CD4-positive, alpha-beta T cell (primary cell): Measurements from ENCODE around the gene FAM76A. TPM values are rescaled to one million over a fixed set of nuclear protein-coding genes. Genes with fewer than 3 reads are reported as not detected.
A peak's percentile ranks its signal among the peaks of the same experiment; 100 is the strongest.

Source experiments
- ATAC-seq: fragments of 200-7000 bp; cut with Tn5 transposase; one replicate; pipeline ENCODE4 v1.10.0; 2022; ENCODE audit warnings: mild to moderate bottlenecking; ENCODE audit not compliant: poor library complexity
- CTCF ChIA-PET: fragments of 350-600 bp; sonication (Branson Sonifier 250); formaldehyde crosslinking; loops from one replicate; lab custom pipeline; 2021; ENCODE audit warnings: antibody characterized with exemption, inconsistent platforms; lab: Charles Lee
- POLR2A ChIA-PET: fragments of 350-600 bp; sonication (Branson Sonifier 250); formaldehyde crosslinking; loops from one replicate; lab custom pipeline; 2021; ENCODE audit warnings: antibody characterized with exemption, inconsistent platforms; lab: Charles Lee
- DNase-seq, 14 experiments: peaks; one replicate each; pipeline ENCODE4 v3.0.0-alpha.2; 2013 to 2020; ENCODE audit warnings: mixed read lengths in 2 of 14
- H3K27ac ChIP-seq, 2 donors: one replicate each; pipeline versions ENCODE4 v1.5.1 to v1.7.0; 2013; ENCODE audit warnings: low read length in 2 of 2, low read depth in 1 of 2, mild to moderate bottlenecking in 1 of 2
- H3K27me3 ChIP-seq, 2 experiments: 1 replicate in 1 of 2; 2 replicates in 1 of 2; pipeline versions ENCODE4 v1.6.1 to v1.7.0; 2013; ENCODE audit warnings: low read length in 2 of 2, control low read depth in 1 of 2, mild to moderate bottlenecking in 1 of 2, moderate library complexity in 1 of 2; ENCODE audit not compliant: insufficient read depth in 2 of 2, control insufficient read depth in 1 of 2
- H3K36me3 ChIP-seq: one replicate; pipeline ENCODE4 v1.6.1; 2013; ENCODE audit warnings: low read length, control low read depth; ENCODE audit not compliant: insufficient read depth
- H3K4me1 ChIP-seq: one replicate; pipeline ENCODE4 v1.6.1; 2013; ENCODE audit warnings: low read length, control low read depth; ENCODE audit not compliant: insufficient read depth
- H3K4me3 ChIP-seq: one replicate; pipeline ENCODE4 v1.5.1; 2013; ENCODE audit warnings: mild to moderate bottlenecking, low read length, moderate library complexity
- H3K9me3 ChIP-seq, 2 experiments: 1 replicate in 1 of 2; 2 replicates in 1 of 2; pipeline versions ENCODE4 v1.6.1 to v1.7.0; 2013; ENCODE audit warnings: low read length in 2 of 2, mild to moderate bottlenecking in 2 of 2, control low read depth in 1 of 2, moderate library complexity in 1 of 2; ENCODE audit not compliant: control insufficient read depth in 1 of 2, insufficient read depth in 1 of 2
- H3K27ac Mint-ChIP-seq: one replicate; pipeline ENCODE4 v1.8.0; 2020; ENCODE audit warnings: mixed read lengths
- H3K27me3 Mint-ChIP-seq: one replicate; pipeline ENCODE4 v1.8.0; 2021; ENCODE audit warnings: mixed read lengths
- H3K36me3 Mint-ChIP-seq: one replicate; pipeline ENCODE4 v1.8.0; 2021; ENCODE audit warnings: low read depth, mixed read lengths
- H3K4me1 Mint-ChIP-seq: one replicate; pipeline ENCODE4 v1.8.0; 2021; ENCODE audit warnings: low read depth, mixed read lengths
- H3K4me3 Mint-ChIP-seq: one replicate; pipeline ENCODE4 v1.8.0; 2020; ENCODE audit warnings: mild to moderate bottlenecking, mixed read lengths
- H3K9me3 Mint-ChIP-seq: one replicate; pipeline ENCODE4 v1.8.0; 2020; ENCODE audit warnings: mixed read lengths
- CTCF ChIP-seq: fragments of 200-600 bp; IDR thresholded peaks from one replicate; pipeline ENCODE4 v1.8.0; 2022; ENCODE audit warnings: antibody characterized with exemption, mild to moderate bottlenecking
- intact Hi-C, 2 experiments: fragments of 100-400 bp; cut with DNase I in 1 of 2; cut with micrococcal nuclease in 1 of 2; formaldehyde crosslinking; loops; one replicate each; pipeline versions ENCODE4 v1.15.1 to v1.9.0; 2023 to 2025; cut with DNase I, micrococcal nuclease
- polyA plus RNA-seq, 2 donors: library from polyadenylated mRNA; unstranded; fragments of 120-200 nt; gene quantifications; one replicate each; pipeline ENCODE4 v1.2.1, GENCODE V29; 2013
- total RNA-seq, 174 experiments: library from RNA in 2 of 174; stranded (reverse) in 2 of 174; gene quantifications; one replicate each; pipeline ENCODE4 v1.2.3 and lab custom pipeline; 2021 to 2026

Gene FAM76A
- 10 to 100 TPM; 26.0 to 28.7 TPM for total RNA-seq
- polyA plus RNA-seq (2013, experiment 1 of 2), result 14.4 TPM
- 15.0 TPM for polyA plus RNA-seq (2013, experiment 2 of 2)
- 2.6 to 46.4 (median 30.8) reads per million in 172 experiments for total RNA-seq (lab: John Stamatoyannopoulos, UW)

GRCh38 chr1:27725374-27726172 lies at the start of gene FAM76A:
Gene FAM76A (plus strand): TSS chr1:27725961. CDS start chr1:27726081, 120 bp downstream.
- peak; percentile 60 for TF ChIP-seq CTCF
- Mint-ChIP-seq H3K27me3 (no peaks in the 10 kb centered on the region), H3K4me3 (peak within 1 kb of the TSS; percentile 85), H3K36me3 (peaks cover 26% of the 10 kb centered on the region), H3K9me3 (no peaks in the 10 kb centered on the region), H3K4me1 (peaks cover 24% of the 10 kb centered on the region), H3K27ac (peak within 1 kb of the TSS; percentile 89)
- Histone ChIP-seq H3K36me3 (peaks cover 17% of the 10 kb centered on the region), H3K9me3 (no peaks in the 10 kb centered on the region), H3K27me3 (no peaks in the 10 kb centered on the region), H3K27ac (peak within 1 kb of the TSS; percentile 82 to 85), H3K4me1 (peaks cover 19% of the 10 kb centered on the region), H3K4me3 (peak within 1 kb of the TSS; percentile 74)
- CTCF ChIA-PET, result interaction anchor here (0.6 to 2.8 kb wide), 15 partner anchors 10 to 628 kb away, joined by 3 to 44 read pairs (median 4); partner anchors contain the start of genes AHDC1, IFI6 and STX12
- DNase-seq (peak; percentile 99 to 100 (median 99)), ATAC-seq (peak; percentile 92)
- intact Hi-C loops, result loop anchor here (1.0 to 10.0 kb wide), 8 partner anchors 47 to 493 kb away; partner anchors contain the start of genes EYA3 (in 1 of the 2), IFI6 (in 1 of the 2), PPP1R8 (in 1 of the 2) and STX12 (in 1 of the 2)
- POLR2A ChIA-PET, result interaction anchor here (0.7 to 1.9 kb wide), 31 partner anchors 12 to 1457 kb away, joined by 3 to 58 read pairs (median 4); partner anchors contain the start of genes GPATCH3, IFI6, MED18 and PPP1R8

GRCh38 chr1:27676410-27676809 lies 49.4 kb upstream of the FAM76A start:
- H3K4me3 Mint-ChIP-seq, result no peak overlapping the region

More at GRCh38 chr1:27676410-27676809, 49.4 kb upstream of the FAM76A start:
- no peak for DNase-seq
- intact Hi-C loops, result no loop called here
- no peak for ATAC-seq
- Histone ChIP-seq H3K4me1 (peaks cover 14% of the 10 kb centered on the region), H3K36me3 (no peaks in the 10 kb centered on the region), H3K4me3 (no peak overlapping the region), H3K9me3 (peaks cover 12 to 13% of the 10 kb centered on the region in 2 experiments), H3K27ac (no peak overlapping the region), H3K27me3 (no peaks in the 10 kb centered on the region)
- peaks cover 14% of the 10 kb centered on the region for H3K4me1 Mint-ChIP-seq
- H3K36me3 Mint-ChIP-seq, result peaks cover 8% of the 10 kb centered on the region
- H3K27ac Mint-ChIP-seq, result no peak overlapping the region
- no peak for TF ChIP-seq CTCF
- ChIA-PET POLR2A (interaction anchor here (0.7 kb wide), 1 partner anchor 214 kb away, joined by 3 read pairs; no protein-coding TSS in a partner anchor), CTCF (no interaction called here)
- no peaks in the 10 kb centered on the region for H3K27me3 Mint-ChIP-seq
- peaks cover 2% of the 10 kb centered on the region for H3K9me3 Mint-ChIP-seq
